CD4-positive, CD25-positive, alpha-beta regulatory T cell (primary cell): Measurements from ENCODE around the gene MAOA. TPM values are rescaled to one million over a fixed set of nuclear protein-coding genes. Genes with fewer than 3 reads are reported as not detected.

ENCODE experiments used
- ATAC-seq, 2 donors: fragments of 150-1000 bp; cut with Tn5 transposase; one replicate each; pipeline ENCODE4 v1.10.0; 2021; ENCODE audit warnings: low read depth in 2 of 2, moderate number of reproducible peaks in 2 of 2, moderate library complexity in 1 of 2
- DNase-seq, 3 donors: peaks; one replicate each; pipeline versions ENCODE4 v3.0.0 to v3.0.0-alpha.2; 2012 to 2022; ENCODE audit warnings: mixed read lengths in 1 of 3
- H3K27ac ChIP-seq: one replicate; pipeline ENCODE4 v1.7.0; 2013; ENCODE audit warnings: mild to moderate bottlenecking, low read length; ENCODE audit not compliant: insufficient read depth, poor library complexity, severe bottlenecking
- H3K27me3 ChIP-seq: one replicate; pipeline ENCODE4 v1.7.0; 2013; ENCODE audit warnings: low read length; ENCODE audit not compliant: control insufficient read depth, insufficient read depth
- H3K36me3 ChIP-seq: one replicate; pipeline ENCODE4 v1.7.0; 2013; ENCODE audit warnings: mild to moderate bottlenecking, low read length, moderate library complexity; ENCODE audit not compliant: control insufficient read depth, insufficient read depth
- H3K4me1 ChIP-seq: 2 replicates; pipeline ENCODE4 v1.7.0; 2013; ENCODE audit warnings: mild to moderate bottlenecking, low read length; ENCODE audit not compliant: insufficient read depth, control insufficient read depth, poor library complexity, severe bottlenecking
- H3K4me3 ChIP-seq: one replicate; pipeline ENCODE4 v1.7.0; 2013; ENCODE audit warnings: low read depth, mild to moderate bottlenecking, low read length, moderate library complexity
- H3K9me3 ChIP-seq, 2 experiments: 1 replicate in 1 of 2; 2 replicates in 1 of 2; pipeline ENCODE4 v1.7.0; 2013; ENCODE audit warnings: low read length in 2 of 2, mild to moderate bottlenecking in 1 of 2, moderate library complexity in 1 of 2; ENCODE audit not compliant: control insufficient read depth in 2 of 2
- H3K27ac Mint-ChIP-seq, 3 donors: one replicate each; pipeline ENCODE4 v1.8.0; 2020 to 2022; ENCODE audit warnings: mild to moderate bottlenecking in 3 of 3, mixed read lengths in 3 of 3, moderate library complexity in 2 of 3
- H3K27me3 Mint-ChIP-seq: one replicate; pipeline ENCODE4 v1.8.0; 2022; ENCODE audit warnings: mild to moderate bottlenecking, mixed read lengths
- H3K36me3 Mint-ChIP-seq: one replicate; pipeline ENCODE4 v1.8.0; 2020; ENCODE audit warnings: mixed read lengths
- H3K4me1 Mint-ChIP-seq, 4 donors: one replicate each; pipeline ENCODE4 v1.8.0; 2020 to 2022; ENCODE audit warnings: mixed read lengths in 4 of 4, mild to moderate bottlenecking in 1 of 4
- H3K4me3 Mint-ChIP-seq, 4 donors: one replicate each; pipeline ENCODE4 v1.8.0; 2020 to 2022; ENCODE audit warnings: mild to moderate bottlenecking in 4 of 4, mixed read lengths in 4 of 4, moderate library complexity in 3 of 4
- H3K9me3 Mint-ChIP-seq, 7 donors: one replicate each; pipeline ENCODE4 v1.8.0; 2020 to 2022; ENCODE audit warnings: mixed read lengths in 7 of 7, mild to moderate bottlenecking in 3 of 7, moderate library complexity in 2 of 7
- polyA plus RNA-seq, 4 donors: library from polyadenylated mRNA; unstranded; fragments of 300-500 nt; fragmentation: Illumina TruSeq; gene quantifications; one replicate each; pipeline ENCODE4 v1.2.3, GENCODE V29; 2021
- total RNA-seq: library from RNA; stranded (reverse); gene quantifications from one replicate; pipeline ENCODE4 v1.2.3, GENCODE V29; 2022

MAOA gene
- total and polyA plus RNA-seq, 5 donors from 2014 or later, result 0.03 to 4.8 TPM; not detected in 3

- H3K9me3 Mint-ChIP-seq, result no peaks in the 10 kb centered on the region
- H3K4me3 Mint-ChIP-seq, result no peak overlapping the region
- H3K27ac Mint-ChIP-seq, result no peak overlapping the region
- Histone ChIP-seq H3K27ac (no peak overlapping the region), H3K9me3 (no peaks in the 10 kb centered on the region), H3K4me3 (no peak overlapping the region), H3K27me3 (no peaks in the 10 kb centered on the region), H3K4me1 (no peaks in the 10 kb centered on the region), H3K36me3 (no peaks in the 10 kb centered on the region)
- H3K36me3 Mint-ChIP-seq, result no peaks in the 10 kb centered on the region
- peaks cover 0 to 9% (median 0%) of the 10 kb centered on the region in 4 donors for H3K4me1 Mint-ChIP-seq
- no peak for DNase-seq
- H3K27me3 Mint-ChIP-seq, result peaks cover 4% of the 10 kb centered on the region
- ATAC-seq, result no peak
Measured at GRCh38 chrX:43745938-43746721, 90.0 kb downstream of the MAOA start.

- Mint-ChIP-seq H3K27me3 (peaks cover 4% of the 10 kb centered on the region), H3K36me3 (no peaks in the 10 kb centered on the region), H3K4me3 (no peak overlapping the region), H3K27ac (no peak overlapping the region), H3K9me3 (no peaks in the 10 kb centered on the region), H3K4me1 (peaks cover 0 to 9% (median 0%) of the 10 kb centered on the region in 4 donors)
- H3K4me1 ChIP-seq, result no peaks in the 10 kb centered on the region
- H3K9me3 ChIP-seq, result no peaks in the 10 kb centered on the region
- no peak overlapping the region for H3K4me3 ChIP-seq
- ATAC-seq (no peak), DNase-seq (no peak)
- H3K27ac ChIP-seq, result no peak overlapping the region
- H3K36me3 ChIP-seq, result no peaks in the 10 kb centered on the region
- H3K27me3 ChIP-seq, result no peaks in the 10 kb centered on the region
Measured at GRCh38 chrX:43747476-43747875, 91.4 kb downstream of the MAOA start.

GRCh38 chrX:43750248-43750676, 94.2 kb downstream of the MAOA start:
- H3K27ac ChIP-seq, result no peak overlapping the region
- H3K4me3 ChIP-seq, result no peak overlapping the region
- no peaks in the 10 kb centered on the region for H3K9me3 ChIP-seq
- peaks cover 0 to 9% (median 0%) of the 10 kb centered on the region in 4 donors for H3K4me1 Mint-ChIP-seq
- no peaks in the 10 kb centered on the region for H3K27me3 ChIP-seq
- DNase-seq (peak; percentile 15 to 78 (median 63)), ATAC-seq (peak; percentile 71)
- peaks cover 4% of the 10 kb centered on the region for H3K27me3 Mint-ChIP-seq
- peak overlapping the region in 1 of 3 donors; percentile 34 for H3K27ac Mint-ChIP-seq
- no peaks in the 10 kb centered on the region for H3K4me1 ChIP-seq
- H3K36me3 Mint-ChIP-seq, result no peaks in the 10 kb centered on the region
- H3K9me3 Mint-ChIP-seq, result no peaks in the 10 kb centered on the region
- H3K4me3 Mint-ChIP-seq, result no peak overlapping the region
- no peaks in the 10 kb centered on the region for H3K36me3 ChIP-seq

DNA sequence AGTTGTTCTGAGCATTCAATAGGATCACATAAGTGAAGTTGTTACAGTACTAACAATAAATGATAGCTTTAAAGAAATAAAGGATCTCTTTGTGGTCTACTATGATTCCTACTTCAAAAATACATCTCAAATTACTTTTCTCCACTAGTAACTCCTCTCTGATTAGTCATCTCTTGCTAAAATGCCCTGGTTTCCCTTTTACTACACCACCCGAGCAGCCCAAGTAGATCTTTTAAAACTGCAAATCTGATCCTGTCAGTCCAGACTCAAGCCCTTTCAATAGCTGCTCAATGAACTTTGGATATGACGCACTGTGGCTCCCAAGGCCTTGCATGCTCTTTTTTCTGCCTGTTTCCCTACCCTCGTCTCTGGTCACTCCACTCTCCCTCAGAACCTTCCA, 97.5 kb downstream of the MAOA start:
- no peak overlapping the region for H3K27ac Mint-ChIP-seq
- no peak overlapping the region for H3K27ac ChIP-seq
- peaks cover 4% of the 10 kb centered on the region for H3K27me3 Mint-ChIP-seq
- peaks cover 0 to 9% (median 0%) of the 10 kb centered on the region in 4 donors for H3K4me1 Mint-ChIP-seq
- no peaks in the 10 kb centered on the region for H3K9me3 Mint-ChIP-seq
- no peaks in the 10 kb centered on the region for H3K36me3 Mint-ChIP-seq
- no peaks in the 10 kb centered on the region for H3K36me3 ChIP-seq
- no peaks in the 10 kb centered on the region for H3K27me3 ChIP-seq
- H3K4me1 ChIP-seq, result no peaks in the 10 kb centered on the region
- ATAC-seq, result no peak
- peak in 1 of 3 donors; percentile 1 for DNase-seq
- H3K9me3 ChIP-seq, result no peaks in the 10 kb centered on the region
- H3K4me3 Mint-ChIP-seq, result no peak overlapping the region
- no peak overlapping the region for H3K4me3 ChIP-seq

GRCh38 chrX:43756076-43756475, 100.0 kb downstream of the MAOA start:
- H3K27me3 Mint-ChIP-seq, result no peaks in the 10 kb centered on the region
- DNase-seq (no peak), ATAC-seq (no peak)
- no peak overlapping the region for H3K27ac Mint-ChIP-seq
- H3K9me3 ChIP-seq, result no peaks in the 10 kb centered on the region
- no peaks in the 10 kb centered on the region for H3K27me3 ChIP-seq
- H3K36me3 Mint-ChIP-seq, result no peaks in the 10 kb centered on the region
- no peaks in the 10 kb centered on the region for H3K4me1 ChIP-seq
- no peaks in the 10 kb centered on the region for H3K36me3 ChIP-seq
- H3K9me3 Mint-ChIP-seq, result peaks cover 0 to 1% (median 0%) of the 10 kb centered on the region in 7 donors
- H3K4me3 ChIP-seq, result no peak overlapping the region
- no peak overlapping the region for H3K27ac ChIP-seq
- no peak overlapping the region for H3K4me3 Mint-ChIP-seq
- H3K4me1 Mint-ChIP-seq, result no peaks in the 10 kb centered on the region

GRCh38 chrX:43758044-43758443, 101.9 kb downstream of the MAOA start:
- H3K4me3 Mint-ChIP-seq, result no peak overlapping the region
- H3K4me1 Mint-ChIP-seq, result no peaks in the 10 kb centered on the region
- H3K4me1 ChIP-seq, result no peaks in the 10 kb centered on the region
- no peak overlapping the region for H3K4me3 ChIP-seq
- ATAC-seq (no peak), DNase-seq (no peak)
- H3K9me3 ChIP-seq, result no peaks in the 10 kb centered on the region
- H3K9me3 Mint-ChIP-seq, result peaks cover 0 to 1% (median 0%) of the 10 kb centered on the region in 7 donors
- H3K27ac Mint-ChIP-seq, result no peak overlapping the region
- no peaks in the 10 kb centered on the region for H3K36me3 Mint-ChIP-seq
- no peaks in the 10 kb centered on the region for H3K36me3 ChIP-seq
- no peaks in the 10 kb centered on the region for H3K27me3 Mint-ChIP-seq
- H3K27me3 ChIP-seq, result no peaks in the 10 kb centered on the region
- H3K27ac ChIP-seq, result no peak overlapping the region

DNA sequence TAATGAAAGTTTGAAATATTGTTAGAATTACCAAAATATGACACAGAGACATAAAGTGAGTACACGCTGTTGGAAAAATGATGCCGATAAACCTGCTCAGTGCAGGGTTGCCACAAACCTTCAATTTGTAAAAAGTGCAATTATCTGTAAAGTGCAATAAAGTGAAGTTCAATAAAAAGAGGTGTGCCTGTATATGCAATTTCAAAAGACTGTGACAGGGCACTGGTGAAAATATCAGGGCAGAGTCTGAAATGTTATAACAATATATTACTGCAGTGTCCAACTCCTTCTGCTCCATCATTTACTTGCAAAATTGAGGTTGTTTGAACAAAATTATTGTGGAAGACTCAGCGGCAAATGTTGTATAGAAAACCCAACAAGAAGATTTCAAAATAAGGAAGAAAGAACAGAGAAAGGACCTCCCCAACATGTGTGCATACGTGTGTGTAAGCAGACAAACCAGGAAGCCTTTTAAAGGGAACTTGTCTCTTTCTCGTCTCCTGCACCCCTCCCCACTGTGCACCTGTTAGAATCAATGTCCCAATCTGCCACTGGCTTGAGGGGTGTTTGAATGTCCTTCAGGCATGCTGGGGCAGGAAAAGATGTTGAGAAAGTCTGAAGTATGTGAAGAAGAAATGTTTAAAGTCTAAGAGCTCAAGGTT, 130.0 kb downstream of the MAOA start:
- no peak overlapping the region for H3K27ac ChIP-seq
- Mint-ChIP-seq H3K27me3 (peaks cover 6% of the 10 kb centered on the region), H3K4me1 (no peaks in the 10 kb centered on the region), H3K4me3 (no peak overlapping the region), H3K36me3 (no peaks in the 10 kb centered on the region), H3K9me3 (peaks cover 0 to 2% (median 0%) of the 10 kb centered on the region in 7 donors), H3K27ac (no peak overlapping the region)
- H3K27me3 ChIP-seq, result no peaks in the 10 kb centered on the region
- no peak overlapping the region for H3K4me3 ChIP-seq
- no peak for ATAC-seq
- no peaks in the 10 kb centered on the region for H3K36me3 ChIP-seq
- H3K9me3 ChIP-seq, result no peaks in the 10 kb centered on the region
- DNase-seq, result no peak
- no peaks in the 10 kb centered on the region for H3K4me1 ChIP-seq
